ENCODE results near the gene TBR1.

The TBR1 gene

DNA sequence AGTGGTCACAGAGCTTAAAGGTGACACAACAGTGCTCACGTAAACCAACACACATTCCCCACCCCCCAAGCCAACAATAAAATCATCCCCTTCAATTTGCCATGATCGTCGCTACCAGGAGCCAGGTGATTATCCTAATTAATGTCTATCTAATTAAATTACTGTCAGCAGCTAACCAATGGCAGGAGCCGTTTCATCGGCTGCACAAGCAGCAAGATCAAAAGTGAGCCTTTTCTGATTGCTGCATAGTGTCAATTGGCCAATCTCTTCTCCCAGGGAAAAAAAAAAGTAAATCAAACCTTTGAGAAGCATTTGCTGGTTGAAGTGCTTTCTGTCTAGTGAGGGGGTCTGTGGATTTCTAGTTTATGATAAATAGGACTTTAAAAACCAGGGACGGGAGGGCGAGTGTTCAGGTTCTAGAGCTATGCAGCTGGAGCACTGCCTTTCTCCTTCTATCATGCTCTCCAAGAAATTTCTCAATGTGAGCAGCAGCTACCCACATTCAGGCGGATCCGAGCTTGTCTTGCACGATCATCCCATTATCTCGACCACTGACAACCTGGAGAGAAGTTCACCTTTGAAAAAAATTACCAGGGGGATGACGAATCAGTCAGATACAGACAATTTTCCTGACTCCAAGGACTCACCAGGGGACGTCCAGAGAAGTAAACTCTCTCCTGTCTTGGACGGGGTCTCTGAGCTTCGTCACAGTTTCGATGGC lies at the start of gene TBR1:
TSS of gene TBR1 (plus strand) at position 311 of the 721 bp plus-strand sequence. CDS start at position 425, 114 bp downstream.
- no peak for DNase-seq (ENCODE audit: low read depth, low spot score)

DNA sequence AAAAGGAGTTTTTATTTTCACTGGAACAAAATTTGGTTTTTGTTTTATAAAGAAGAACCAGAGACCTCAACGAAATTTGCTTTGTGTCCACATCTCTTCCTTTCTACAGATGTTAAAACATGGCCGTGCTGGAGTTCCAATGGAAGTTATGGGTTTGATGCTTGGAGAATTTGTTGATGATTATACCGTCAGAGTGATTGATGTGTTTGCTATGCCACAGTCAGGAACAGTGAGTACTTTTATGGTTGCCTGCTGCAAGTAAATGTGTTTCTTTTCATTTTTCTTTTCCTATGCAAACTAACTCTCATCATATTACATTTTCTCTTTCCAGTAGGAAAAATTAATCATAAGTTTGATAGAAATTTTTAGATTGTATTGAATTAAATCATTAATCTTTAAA lies 48.4 kb upstream of the TBR1 start:
- no peak for DNase-seq (ENCODE audit: low read depth, low spot score)

DNA sequence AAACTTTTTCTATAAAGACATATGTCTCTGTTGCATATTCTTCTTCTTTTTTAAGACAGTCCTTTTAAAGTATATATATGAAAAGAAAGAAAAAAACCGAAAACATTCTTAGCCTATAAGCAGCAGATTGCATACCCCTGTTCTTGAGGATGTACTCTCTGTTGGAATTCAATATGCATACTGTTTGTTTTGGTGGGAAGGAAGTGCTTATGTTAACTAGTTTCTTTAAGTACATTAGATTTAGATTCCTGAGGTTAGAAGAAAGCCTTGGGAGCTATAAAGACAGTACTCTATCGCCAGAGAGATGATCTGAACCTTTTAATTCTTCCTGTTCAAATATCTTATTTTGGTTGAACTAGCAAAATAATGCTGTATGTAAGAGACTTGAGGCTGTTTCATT lies 46.8 kb upstream of the TBR1 start:
- peak; percentile 15 for DNase-seq (ENCODE audit: low read depth, low spot score)

GRCh38 chr2:161370981-161371380 lies 45.1 kb upstream of the TBR1 start:
- no peak for DNase-seq (ENCODE audit: low read depth, low spot score)

DNA sequence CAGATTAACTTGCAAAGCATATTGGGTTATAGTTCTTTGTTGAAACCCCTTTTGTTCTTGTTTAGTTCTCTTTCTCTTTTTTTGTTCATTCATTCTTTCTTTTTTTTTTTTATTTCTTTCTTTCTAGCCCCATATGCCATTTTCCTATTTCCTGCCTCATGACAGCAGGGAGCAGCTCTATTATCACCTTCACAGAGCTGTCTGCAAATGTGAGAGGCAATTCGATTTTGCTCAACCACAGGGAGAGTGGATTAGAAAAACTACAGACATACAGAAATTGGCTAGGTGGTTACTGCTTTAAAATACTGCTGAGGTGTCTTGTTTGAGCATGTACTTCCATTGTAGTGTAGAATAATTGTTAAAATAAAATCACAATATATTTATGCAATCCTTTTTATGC lies 44.2 kb upstream of the TBR1 start:
- DNase-seq (ENCODE audit: low read depth, low spot score), result no peak

DNA sequence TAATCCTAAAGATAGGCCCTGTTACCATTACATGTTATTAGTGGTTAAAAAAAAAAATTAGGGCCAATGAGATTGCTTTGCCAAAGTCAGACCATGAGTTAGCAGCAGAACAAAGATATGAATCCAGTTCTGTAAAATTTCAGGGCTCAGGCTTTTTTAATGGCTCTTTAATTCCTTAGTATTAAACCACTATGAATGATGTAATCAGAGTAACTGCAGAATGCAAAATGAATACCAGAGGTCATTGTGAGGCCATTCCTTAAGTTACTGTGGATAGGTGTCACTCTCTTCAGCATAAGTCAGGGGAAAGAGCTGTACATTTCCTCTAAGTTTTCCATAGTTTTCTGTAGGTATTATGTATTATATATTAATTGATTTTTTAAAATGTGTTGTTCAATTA lies 42.2 kb upstream of the TBR1 start:
- no peak for DNase-seq (ENCODE audit: low read depth, low spot score)

DNA sequence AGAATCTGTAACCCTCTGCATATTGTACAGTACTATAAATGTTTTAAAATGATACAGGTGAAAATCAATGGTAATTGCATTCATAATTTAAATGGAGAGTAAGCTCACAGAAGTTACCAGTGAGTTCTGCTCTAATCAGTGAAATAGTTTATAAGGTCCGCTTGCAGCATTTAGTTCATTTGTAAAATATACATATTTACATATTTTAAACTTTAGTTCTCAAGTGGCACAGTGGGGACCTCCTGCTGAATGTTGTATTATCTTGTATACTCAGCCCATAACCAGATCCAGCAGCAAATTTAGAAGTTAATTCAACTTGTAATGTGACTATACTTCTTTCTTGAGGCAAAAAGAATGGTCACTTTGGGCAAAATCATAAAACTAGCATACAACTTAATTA lies 41.7 kb upstream of the TBR1 start:
- no peak for DNase-seq (ENCODE audit: low read depth, low spot score)

GRCh38 chr2:161379740-161380139 lies 36.4 kb upstream of the TBR1 start:
- no peak for DNase-seq (ENCODE audit: low read depth, low spot score)

- no peak for DNase-seq (ENCODE audit: low read depth, low spot score)
Measured at GRCh38 chr2:161381546-161381945, 34.6 kb upstream of the TBR1 start.

DNA sequence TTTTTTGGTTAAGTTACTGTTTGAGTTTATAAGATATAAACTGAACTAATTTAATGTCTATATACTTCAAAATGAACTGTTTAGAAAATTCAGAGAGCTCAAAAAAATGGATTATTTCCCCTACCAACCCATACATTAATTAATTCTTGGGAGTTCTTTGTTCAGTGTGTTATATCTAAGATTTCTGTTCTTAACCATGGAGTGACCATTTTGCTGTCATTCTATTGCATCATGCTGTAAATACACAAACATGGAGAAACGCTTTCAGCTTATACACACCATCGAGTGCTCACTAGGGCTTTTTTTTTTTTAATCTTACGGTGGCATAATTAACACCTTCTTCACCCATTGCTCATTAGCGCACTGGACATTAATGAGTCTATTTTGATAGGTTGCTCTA lies 33.4 kb upstream of the TBR1 start:
- DNase-seq (ENCODE audit: low read depth, low spot score), result no peak

- no peak for DNase-seq (ENCODE audit: low read depth, low spot score)
Measured at GRCh38 chr2:161384864-161385263, 31.2 kb upstream of the TBR1 start.

GRCh38 chr2:161386228-161386824 lies 29.8 kb upstream of the TBR1 start:
- no peak for DNase-seq (ENCODE audit: low read depth, low spot score)

DNA sequence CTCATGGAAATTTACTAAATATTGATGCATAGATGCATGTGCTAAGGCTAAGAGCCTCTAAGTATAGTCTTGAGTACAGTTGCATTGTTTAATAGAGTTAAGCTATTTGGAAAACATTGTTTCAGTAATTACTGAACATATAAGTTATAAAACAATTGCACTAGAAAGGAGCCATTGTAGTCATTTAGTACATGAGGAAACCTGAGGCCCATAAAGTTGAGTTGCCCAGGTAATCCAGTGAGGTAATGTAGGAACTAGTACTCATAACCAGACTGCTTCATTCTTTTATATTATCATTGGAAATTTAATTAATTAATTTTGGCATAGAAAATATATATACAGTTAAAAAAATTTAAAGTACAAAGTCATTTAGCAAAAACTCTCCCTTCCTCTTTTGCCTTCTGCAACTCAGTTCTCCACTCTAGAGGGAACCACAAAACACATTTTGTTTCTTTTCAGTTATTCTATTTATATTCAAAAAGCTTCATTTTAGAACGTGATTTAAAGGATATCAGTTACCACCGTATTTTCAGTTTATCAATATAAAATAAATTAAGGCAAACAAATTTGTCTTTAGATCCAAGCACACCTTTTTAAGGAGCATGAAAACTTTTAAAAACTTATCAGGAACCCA lies 27.8 kb upstream of the TBR1 start:
- DNase-seq (ENCODE audit: low read depth, low spot score), result no peak

DNA sequence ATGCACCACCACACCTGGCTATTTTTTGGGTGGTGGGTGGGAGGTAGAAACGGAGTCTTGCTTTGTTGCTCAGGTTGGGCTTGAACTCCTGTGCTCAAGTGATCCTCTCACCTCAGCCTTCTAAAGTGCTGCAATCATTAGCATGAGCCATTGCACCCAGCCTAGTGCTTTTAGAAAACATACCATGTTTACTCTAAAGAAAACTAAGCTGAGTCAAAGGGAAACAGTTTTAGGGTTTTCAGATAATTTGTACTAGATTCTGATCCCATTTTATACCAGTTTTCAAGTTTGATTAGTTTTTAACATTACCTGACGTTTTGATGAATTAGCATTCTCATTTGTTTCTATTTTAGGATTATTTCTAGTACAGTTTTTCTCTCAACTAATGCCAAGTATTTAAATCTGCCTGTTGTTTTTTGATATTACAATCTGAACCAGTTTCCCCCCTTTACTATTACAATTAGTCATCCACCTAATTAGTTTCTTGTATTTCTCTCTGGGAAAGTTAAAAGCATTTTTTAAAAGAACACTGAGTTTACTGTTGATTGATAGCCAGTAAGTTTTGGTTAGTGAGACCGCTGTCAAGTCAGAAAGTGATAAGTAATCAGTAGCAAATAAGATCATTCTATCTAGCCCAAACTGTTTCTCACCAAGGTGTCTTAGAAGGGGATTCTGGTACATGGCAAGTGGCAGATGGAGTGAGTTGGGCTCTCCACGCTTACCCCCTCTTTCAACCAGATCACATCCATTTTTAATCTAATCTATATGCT lies 24.2 kb upstream of the TBR1 start:
- DNase-seq (ENCODE audit: low read depth, low spot score), result no peak

DNA sequence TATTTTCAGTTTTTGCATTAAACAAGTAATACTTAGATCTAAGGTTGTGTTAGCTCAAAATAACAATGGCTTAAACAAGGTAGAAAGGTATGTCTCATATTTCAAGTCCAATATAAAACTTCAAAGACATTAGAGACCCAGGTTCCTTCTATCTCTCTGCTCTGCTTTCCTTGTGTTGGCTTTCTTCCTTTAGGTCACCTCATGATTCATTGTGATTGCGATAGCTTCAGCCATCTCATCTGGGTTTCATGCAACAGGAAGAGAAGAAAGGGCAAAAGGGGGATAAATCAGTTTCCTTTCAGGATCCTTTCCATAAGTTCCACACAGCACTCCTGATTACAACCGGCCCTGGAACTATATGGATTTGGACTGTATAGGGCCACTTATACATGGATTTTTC lies 16.0 kb upstream of the TBR1 start:
- DNase-seq (ENCODE audit: low read depth, low spot score), result no peak

DNA sequence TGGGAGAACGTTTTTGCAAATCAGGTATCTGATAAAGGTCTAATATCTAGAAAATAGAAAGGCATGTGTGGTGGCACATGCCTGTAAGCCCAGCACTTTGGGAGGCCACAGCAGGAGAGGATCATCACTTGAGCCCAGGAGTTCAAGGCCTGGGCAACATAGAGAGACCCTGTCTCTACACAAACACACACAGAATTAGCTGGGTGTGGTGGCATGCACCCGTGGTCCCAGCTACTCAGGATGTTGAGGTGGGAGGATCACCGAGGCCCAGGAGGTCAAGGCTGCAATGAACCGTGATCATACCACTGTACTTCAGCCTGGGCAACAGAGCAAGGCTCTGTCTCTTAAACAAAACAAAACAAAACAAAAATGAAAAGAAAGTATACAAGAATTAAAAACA lies 13.8 kb upstream of the TBR1 start:
- no peak for DNase-seq (ENCODE audit: low read depth, low spot score)

GRCh38 chr2:161406316-161406715 lies 9.8 kb upstream of the TBR1 start:
- DNase-seq (ENCODE audit: low read depth, low spot score), result no peak

DNA sequence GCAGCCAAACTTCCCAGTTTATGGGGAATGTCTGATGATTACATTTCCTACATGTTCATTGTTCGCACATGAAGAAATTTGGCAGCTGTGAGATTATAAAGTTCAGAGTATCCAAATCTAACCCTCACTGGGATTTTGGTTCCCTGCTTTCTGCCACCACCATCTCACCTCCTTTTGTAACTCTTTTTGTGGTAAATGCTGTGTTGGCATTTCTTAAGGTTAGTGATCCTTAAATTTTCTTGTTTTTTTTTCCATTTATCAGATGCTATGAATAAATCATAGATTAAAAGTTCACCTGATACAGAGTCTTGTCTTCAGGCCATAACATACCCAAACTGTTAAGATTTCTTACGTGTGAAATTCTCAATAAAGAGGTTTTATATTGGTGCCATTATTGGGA lies 8.5 kb upstream of the TBR1 start:
- no peak for DNase-seq (ENCODE audit: low read depth, low spot score)

DNA sequence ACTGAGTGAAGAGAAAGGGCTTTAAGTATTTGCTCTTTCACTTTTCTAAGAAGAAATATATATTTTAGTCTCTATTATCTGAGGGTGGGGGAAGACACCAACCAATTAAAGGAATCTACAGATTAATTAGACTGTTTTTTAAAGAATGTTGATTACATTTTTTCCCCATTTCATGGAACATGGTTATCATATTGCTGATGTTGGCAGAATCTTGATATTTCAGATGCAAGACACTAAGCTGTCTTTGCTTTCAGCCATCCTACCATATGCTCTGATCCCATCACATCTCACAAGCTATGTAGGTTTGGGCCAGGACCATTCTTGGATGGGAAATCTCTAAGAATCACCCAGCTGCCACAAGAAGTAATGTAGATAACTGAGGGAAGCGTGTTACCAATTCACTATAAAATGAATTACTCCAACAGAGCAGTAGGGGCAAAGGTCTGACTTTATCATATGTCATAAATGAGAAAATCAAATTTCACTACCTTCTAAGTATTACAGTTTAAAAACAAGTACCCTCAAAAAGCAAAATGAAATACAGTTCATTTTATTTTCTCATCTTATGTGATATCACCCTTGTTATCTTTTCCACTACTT lies 6.7 kb upstream of the TBR1 start:
- DNase-seq (ENCODE audit: low read depth, low spot score), result no peak

GRCh38 chr2:161412346-161412745 lies 3.8 kb upstream of the TBR1 start:
- no peak for DNase-seq (ENCODE audit: low read depth, low spot score)

- DNase-seq (ENCODE audit: low read depth, low spot score), result no peak
Measured at GRCh38 chr2:161414042-161415033, 1.8 kb upstream of the TBR1 start.
